Right lobe of liver (tissue), 4 donors: ENCODE measurements around the gene NCAM2.

Experiments
- POLR2A ChIP-seq: fragments of 450-650 bp; IDR thresholded peaks from one replicate; pipeline ENCODE4 v1.6.1; 2017; ENCODE audit warnings: antibody characterized with exemption, mild to moderate bottlenecking
- TF ChIP-seq, protein P1 (sequence below), 4 donors: fragments of 200-600 bp in 3 of 4; fragments of 450-650 bp in 1 of 4; IDR thresholded peaks; one replicate each; pipeline versions ENCODE4 v1.5.1 to v1.8.0; 2016 to 2022; ENCODE audit warnings: antibody characterized with exemption in 4 of 4, mild to moderate bottlenecking in 2 of 4
- donor health status: DM: no; HTN: no; CAD: no.
- donor health status: DM: no; HTN: no; CAD: no.
- donor health status: DM: no; HTN: yes; CAD: no.

DNA sequence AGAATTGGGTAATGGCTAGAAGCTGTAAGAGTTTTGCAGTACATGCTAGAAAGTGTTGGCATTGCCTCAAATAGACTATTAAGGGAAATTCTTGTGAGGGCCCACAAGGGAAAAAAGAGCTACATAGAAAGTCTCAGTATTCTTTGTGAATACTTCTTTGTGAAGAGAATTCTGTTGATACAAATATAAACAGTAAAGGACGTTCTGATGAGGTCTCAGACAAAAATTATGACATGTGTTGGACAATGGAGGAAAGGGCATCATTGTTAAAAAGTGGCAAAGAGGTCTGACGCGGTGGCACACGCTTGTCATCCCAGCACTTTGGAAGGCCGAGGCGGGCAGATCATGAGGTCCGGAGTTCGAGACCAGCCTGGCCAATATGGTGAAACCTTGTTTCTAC lies 458.9 kb downstream of the NCAM2 start:
- TF ChIP-seq POLR2A = no peak
- TF ChIP-seq, protein P1, sequence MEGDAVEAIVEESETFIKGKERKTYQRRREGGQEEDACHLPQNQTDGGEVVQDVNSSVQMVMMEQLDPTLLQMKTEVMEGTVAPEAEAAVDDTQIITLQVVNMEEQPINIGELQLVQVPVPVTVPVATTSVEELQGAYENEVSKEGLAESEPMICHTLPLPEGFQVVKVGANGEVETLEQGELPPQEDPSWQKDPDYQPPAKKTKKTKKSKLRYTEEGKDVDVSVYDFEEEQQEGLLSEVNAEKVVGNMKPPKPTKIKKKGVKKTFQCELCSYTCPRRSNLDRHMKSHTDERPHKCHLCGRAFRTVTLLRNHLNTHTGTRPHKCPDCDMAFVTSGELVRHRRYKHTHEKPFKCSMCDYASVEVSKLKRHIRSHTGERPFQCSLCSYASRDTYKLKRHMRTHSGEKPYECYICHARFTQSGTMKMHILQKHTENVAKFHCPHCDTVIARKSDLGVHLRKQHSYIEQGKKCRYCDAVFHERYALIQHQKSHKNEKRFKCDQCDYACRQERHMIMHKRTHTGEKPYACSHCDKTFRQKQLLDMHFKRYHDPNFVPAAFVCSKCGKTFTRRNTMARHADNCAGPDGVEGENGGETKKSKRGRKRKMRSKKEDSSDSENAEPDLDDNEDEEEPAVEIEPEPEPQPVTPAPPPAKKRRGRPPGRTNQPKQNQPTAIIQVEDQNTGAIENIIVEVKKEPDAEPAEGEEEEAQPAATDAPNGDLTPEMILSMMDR (IDR thresholded peaks at IDR 0.05) = no peak
